Limb (tissue), 2 donors: ENCODE measurements around the gene MEGF11.

ENCODE experiments used
- DNase-seq, 2 donors: peaks; one replicate each; pipeline ENCODE4 v3.0.0-alpha.2; 2016; ENCODE audit errors: extremely low spot score in 2 of 2

The MEGF11 gene

DNA sequence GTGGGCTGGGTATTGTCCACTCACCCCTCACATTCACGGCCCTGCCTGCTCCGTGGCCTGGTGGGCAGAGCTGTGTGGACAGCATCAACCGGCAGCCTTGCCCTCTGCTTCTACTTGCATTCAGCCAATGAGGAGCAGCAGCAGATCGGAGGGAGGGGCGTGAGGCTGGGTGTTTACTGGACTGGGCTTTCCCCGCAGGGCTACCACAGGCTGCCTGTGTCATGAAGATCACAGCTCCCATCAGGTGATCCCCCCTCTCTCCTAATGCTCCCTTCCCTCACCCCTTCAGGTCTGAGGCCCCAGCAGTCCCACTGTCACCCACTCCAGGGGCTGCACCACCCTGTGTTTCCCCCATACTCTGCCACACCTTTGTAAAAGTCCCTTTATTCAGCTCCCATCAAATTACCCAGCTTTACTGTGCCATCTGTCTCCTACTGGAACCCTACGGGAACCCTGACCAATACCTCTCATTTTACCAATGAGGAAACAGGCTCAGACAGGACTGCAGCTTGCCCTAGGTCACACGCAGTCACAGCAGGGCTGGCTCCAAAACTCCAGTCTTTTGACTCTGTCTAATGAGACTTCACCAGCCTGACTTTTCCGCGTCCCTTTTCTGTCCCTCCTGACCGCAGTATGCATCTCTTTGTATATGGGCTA is 81.1 kb downstream of the MEGF11 start:
- no peak for DNase-seq

DNA sequence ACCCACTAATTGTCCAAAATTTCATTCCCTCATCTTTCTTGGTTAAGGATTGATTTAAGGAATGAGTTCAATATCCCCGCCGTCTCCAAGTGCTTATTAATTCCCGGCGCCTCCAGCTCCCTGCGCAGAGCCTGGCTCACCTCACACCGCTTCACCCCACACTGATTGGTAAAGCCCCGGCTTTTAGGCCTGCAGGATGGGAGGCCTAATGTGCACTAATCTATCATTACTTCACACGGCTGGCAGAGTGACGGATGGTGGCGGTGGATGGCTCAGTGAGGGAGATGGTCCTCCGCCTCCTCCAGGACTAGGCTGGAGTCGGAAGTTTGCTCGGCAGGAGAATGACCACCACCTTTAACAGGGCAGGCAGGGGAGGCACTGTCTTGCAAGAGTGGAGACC is 81.7 kb downstream of the MEGF11 start:
- no peak for DNase-seq

DNA sequence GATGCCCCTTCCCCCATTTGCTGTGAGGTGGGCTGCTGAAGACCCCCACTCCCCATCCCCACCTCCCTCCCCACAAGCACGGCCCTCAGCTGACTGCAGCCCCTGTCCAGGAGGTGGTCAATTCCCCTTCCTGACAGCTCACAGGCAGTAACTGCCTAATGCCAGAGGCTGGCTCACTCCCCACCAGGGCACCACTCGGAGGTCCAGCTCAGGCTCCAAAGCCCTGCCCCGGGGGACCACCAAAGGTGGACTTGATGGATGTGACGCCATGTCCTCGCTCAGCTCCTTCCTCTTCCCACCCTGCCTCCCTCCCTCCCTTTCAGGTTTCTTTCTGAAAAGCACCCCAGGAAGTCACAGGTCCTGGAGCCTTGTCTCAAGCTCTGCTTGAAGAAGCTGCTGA is 82.8 kb downstream of the MEGF11 start:
- DNase-seq: no peak

DNA sequence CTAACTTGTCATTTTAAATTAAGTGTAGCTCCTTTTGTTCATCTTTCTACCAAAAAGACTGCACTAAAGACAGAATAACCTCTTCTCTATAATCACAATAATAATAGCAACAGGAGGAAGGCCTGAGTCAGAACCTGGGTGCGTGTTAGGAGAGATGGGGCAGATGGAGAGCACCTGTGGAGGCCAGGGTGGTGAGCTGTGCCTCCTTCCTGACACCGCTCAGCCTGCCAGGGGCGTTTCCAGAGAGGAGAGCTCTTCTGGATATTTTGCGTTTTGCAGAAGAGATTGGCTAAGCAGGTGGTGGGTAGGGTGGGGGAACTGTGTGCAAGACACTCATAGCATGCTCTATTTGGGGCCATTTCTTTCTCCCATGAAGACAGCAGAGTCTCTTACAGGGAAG is 83.5 kb downstream of the MEGF11 start:
- no peak for DNase-seq

DNA sequence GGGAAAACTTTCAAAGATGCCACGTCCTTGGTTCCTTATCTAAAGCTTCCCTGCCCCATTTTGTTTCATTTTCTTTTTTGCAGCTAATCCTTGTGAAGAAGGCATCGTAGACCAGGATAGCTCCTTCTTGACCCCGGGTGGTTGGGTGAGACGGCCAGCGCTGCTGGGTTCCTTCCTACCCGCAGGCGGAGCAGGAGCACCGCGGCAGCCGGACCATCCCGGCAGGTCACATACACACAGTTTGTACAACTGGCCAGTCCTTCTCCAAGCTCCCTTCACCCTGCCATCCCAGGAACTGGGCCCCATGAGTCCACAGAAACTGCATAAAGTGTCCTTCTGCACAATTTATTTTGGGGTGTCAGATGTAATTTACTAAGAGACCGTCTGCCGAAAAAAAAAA is 83.9 kb downstream of the MEGF11 start:
- DNase-seq: no peak

GRCh38 chr15:66169023-66169422 is 84.5 kb downstream of the MEGF11 start:
- DNase-seq: no peak

DNA sequence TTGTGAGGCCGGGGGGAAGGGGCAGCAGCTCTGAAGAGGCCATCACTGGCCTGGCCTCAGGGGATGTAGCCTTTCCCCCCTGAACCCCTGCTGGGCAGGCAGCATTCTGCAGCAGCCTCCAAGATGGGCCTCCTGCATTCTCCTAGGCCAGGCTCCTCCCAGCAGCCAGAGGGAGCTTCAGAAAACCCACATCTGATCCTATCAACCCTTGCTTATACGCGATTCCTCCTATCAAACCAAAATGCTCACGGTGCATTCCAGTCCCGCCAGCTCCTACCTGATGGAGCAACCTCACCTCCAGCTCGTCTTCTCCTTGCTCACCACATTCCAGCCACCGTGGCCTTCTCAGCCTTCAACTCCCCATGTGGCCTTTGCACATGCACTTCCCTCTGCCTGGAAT is 85.7 kb downstream of the MEGF11 start:
- DNase-seq: no peak

DNA sequence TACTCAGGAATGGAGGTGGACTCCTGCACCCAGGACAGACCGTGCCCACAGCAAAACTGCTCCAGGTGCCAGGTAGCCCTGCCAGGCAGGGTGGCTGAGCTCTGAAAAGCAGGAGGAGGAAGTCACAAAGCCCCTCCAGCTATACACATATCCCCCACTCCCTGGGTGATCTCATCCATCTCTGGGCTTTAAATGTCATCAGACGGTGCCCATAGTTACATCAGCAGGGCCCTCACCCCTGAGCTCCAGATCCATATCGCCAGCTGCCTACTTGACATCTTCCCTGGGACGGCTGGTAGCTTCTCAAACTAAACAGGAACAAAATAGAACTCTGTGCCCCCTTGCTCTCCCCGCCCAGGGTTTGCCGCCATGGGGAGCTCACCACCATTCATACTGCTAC is 87.7 kb downstream of the MEGF11 start:
- DNase-seq: no peak

DNA sequence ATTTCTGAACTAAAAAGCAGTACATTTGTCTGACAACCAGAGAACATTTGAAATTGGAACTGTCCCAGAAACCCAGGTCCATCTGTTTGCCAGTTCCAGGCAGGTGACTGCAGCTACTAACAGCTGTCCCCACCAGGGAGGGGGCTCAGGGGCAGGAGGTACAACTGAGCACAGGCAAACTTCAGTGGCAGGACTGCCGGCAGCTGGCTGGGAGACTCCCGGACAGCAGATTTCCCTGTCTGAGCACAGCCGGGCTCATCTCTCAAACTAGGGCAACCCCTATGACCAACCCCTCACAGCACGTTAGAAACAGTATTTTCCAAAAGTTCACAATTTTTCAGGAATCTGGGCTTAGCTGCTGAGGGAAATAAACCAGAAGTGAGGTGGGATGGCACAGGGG is 88.8 kb downstream of the MEGF11 start:
- no peak for DNase-seq

DNA sequence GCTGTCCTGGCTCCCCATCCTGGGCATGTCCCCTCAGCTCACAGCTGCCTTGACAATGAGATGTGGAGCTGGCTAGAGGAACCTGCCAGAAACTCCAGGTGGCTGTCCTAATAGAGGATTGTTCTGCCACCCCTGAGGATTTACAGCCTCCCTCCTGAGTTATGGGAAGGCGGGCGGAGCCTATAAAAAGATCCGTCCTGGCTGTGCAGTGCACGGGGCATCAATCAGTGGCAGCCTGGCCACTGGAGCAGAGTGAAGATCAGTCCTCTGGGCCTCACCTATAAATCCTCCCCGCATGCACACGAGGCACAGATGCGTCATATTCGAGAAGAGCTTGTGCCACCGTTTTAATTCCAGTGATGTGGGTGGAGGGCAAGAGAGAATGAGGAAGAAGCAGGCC is 90.0 kb downstream of the MEGF11 start:
- DNase-seq: no peak

DNA sequence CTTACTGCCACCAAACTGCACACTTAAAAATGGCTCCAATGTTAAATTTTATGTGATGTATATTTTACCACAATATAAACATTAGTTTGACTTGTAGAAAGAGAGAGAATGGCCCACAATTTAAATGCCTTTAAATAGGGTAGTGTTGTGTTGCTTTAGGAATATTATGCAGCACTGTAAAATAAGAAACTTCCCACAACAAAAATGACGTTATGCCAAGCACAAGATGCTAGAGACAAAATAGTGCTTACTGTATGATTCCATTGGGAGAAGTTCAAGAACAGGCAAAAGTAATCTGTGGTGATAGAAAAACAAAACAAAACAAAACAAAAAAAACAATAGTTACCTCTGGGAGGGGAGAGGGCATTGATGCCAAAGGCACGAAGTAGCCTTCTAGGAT is 91.3 kb downstream of the MEGF11 start:
- DNase-seq: no peak

GRCh38 chr15:66161575-66162118 is 91.9 kb downstream of the MEGF11 start:
- no peak for DNase-seq

GRCh38 chr15:66161108-66161507 is 92.4 kb downstream of the MEGF11 start:
- no peak for DNase-seq

GRCh38 chr15:66157507-66157906 is 96.0 kb downstream of the MEGF11 start:
- DNase-seq: no peak

DNA sequence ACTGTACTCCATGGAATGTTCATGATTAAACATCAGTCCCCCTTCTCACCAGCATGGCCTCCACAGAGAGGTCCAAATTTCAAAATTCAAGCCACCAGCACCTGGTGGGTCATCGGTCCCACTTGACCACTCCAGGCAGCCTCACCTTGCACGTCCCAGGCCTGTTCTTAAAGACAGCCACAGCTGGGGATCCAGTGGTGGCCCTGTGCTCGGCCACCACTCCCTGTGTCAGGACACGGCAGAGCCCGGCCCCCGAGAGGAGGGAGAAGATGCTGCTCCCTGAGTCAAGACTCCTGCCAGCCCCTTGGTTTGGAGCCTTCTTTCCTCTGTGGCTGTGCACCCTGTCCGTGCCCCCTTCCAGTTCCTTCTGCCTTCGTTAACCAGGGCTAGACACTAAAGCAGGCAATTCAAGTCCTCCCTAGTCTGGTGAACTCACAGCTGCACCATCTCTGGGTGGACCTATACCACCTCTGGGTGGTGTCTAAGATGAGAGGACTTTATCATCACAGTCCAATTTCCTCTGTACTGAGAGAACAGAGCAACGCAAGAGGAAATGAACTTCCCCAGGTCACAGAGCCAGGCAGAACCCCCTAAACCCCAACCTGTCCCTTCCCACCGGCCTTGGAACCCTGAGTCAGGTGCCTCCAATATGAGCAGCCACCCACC is 97.1 kb downstream of the MEGF11 start:
- no peak for DNase-seq

GRCh38 chr15:66155065-66155464 is 98.5 kb downstream of the MEGF11 start:
- no peak for DNase-seq

- no peak for DNase-seq
Observed at GRCh38 chr15:66154581-66154980, 99.0 kb downstream of the MEGF11 start.

DNA sequence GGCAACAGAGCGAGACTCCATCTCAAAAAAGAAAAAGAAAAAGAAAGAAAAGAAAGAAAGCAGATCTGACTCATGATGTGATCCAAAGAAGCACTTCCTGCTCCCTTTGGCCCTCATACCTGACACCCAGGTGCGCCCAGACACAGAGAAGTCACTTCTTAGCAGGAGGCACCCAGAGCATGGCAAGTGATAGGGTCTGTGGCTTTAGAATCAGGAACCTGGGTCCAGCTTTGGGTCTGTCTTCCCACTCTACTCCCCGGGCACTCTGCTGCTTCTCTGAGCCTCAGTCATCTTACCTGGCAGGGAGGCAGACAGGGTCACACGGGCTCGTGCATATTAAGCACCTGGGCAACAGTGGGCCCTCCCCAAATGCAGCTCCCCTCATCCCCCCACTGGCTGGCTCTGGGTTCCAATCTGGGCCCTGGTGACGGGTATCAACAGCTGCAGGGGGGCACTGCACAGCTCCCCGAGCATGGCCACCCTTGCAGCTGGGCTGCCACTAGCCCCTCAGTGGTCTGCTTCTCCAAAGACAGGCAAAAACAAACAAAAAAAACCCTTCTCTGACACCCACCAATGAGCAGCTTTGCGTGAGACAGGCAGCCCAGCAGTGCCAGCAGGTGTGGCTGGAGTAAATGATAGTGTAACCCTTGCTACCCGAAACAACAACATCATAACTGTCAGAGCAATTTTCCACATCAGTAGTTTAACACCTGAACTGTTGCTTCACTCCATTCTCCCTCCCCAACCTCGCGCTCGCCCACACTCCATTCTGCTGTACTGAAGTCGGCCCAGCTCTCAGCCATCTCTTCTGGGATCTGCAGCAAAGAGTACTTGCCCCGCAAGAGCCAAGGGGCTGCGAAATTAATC is 99.8 kb downstream of the MEGF11 start:
- DNase-seq: no peak

DNA sequence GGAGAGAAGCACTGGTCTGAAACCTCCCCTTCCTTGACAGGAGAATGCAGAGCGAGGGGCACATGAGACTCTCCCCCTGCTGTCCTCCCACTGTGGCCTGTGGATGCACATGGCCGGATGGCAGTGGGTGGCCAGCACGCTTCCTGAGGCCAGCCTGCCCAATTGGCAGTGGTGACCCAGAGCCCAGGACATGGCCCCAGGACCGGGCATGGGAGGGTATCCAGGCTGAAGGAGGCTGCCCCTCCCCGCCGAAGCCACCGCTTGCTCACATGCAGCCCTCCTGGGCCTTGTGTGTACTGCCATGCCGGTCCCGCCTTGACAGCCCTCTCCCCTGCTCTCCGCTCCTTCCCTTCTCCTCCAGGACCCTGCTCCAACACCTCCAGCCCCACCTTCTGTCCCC is 100.9 kb downstream of the MEGF11 start:
- DNase-seq: no peak

DNA sequence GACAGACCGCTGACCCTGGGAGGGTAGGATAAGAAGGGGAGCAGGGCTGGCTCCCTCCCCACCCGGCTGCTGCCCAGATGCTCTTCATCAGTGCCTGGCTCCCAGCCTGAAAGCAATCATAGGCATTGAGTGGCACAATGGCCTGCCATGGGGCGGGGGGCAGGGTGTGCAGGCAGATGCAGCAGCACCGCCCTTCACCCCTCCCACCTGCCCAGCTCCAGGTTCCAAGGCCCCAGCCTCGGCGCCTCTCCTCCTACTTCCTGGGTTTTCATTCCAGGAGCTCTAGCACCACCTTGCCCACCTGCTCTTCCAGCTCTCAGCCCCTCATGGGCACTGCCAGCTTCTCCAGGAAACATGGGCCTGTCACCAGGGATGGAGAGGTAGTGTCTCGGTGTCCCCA is 101.7 kb downstream of the MEGF11 start:
- no peak for DNase-seq

DNA sequence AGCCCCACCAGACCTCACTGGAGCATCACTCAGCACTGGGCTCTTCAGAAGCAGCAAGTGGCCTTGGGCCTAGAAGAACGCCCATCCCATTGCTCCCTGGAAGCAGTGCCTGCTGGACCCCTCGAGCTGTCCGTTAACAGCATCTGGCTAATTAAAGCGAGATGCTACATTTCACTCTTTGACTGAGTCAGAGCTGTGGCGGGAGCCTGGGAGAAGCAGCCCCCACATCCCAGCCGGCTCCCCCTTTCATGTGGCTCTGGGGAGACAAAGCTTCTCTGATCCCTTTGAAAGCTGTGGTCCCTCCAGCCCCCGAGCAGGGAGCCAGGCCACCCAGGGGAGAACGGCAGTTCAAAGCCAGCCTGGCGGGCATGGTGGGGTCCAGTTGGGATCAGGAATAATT is 103.7 kb downstream of the MEGF11 start:
- no peak for DNase-seq

DNA sequence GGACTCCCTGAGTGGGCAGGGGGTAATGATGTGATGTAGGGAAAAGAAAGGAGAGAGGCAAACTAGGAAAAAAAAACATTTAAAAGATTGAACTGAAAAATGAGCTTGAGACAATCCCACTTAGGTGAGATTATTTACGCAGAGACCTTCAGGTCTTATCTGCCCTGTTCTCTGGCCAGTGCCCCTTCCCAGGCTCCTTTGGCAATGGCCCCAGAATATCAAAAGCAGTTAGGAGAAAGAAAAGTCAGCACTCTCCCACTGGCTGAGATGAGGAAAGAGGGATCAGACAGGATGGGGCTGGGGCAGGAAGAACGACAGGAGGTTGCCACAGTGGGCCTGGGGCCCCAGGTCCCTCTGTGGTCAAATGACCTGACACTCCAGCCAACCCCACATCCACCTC is 105.4 kb downstream of the MEGF11 start:
- no peak for DNase-seq
